Sigmoid colon (tissue), 4 donors: ENCODE results near the gene SIRT2.
"Not testable (repeated sequence)": the region's sequence is repeated elsewhere in the genome, so short reads cannot be mapped to it uniquely, and the experiment has no call there.

ENCODE experiments used
- EP300 ChIP-seq, 4 donors: sonication (generic); formaldehyde crosslinking; IDR thresholded peaks; one replicate each; pipeline ENCODE4 v1.6.1; 2017; ENCODE audit warnings: antibody characterized with exemption in 4 of 4
- TF ChIP-seq, protein P1 (sequence below), 4 experiments: fragments of 450-650 bp in 3 of 4; fragments of 200-600 bp in 1 of 4; IDR thresholded peaks; one replicate each; pipeline ENCODE4 v1.5.1; 2016 to 2019; ENCODE audit warnings: antibody characterized with exemption in 4 of 4, mild to moderate bottlenecking in 3 of 4, moderate library complexity in 2 of 4

DNA sequence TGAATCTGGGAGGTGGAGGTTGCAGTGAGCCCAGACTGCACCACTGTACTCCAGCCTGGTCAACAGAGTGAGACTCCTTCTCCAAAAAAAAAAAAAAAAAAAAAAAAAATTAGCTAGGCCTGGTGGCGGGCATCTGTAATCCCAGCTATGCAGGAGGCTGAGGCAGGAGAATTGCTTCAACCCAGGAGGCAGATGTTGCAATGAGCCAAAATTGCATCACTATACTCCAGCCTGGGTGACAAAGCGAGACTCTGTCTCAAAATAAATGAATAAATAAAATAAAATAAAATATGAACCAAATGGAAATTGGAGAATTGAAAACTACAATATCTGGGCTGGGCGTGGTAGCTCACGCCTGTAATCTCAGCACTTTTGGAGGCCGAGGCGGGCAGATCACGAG lies 70.2 kb downstream of the SIRT2 start:
- not testable (repeated sequence) for TF ChIP-seq EP300 (IDR thresholded peaks at IDR 0.05)
- TF ChIP-seq, protein P1, sequence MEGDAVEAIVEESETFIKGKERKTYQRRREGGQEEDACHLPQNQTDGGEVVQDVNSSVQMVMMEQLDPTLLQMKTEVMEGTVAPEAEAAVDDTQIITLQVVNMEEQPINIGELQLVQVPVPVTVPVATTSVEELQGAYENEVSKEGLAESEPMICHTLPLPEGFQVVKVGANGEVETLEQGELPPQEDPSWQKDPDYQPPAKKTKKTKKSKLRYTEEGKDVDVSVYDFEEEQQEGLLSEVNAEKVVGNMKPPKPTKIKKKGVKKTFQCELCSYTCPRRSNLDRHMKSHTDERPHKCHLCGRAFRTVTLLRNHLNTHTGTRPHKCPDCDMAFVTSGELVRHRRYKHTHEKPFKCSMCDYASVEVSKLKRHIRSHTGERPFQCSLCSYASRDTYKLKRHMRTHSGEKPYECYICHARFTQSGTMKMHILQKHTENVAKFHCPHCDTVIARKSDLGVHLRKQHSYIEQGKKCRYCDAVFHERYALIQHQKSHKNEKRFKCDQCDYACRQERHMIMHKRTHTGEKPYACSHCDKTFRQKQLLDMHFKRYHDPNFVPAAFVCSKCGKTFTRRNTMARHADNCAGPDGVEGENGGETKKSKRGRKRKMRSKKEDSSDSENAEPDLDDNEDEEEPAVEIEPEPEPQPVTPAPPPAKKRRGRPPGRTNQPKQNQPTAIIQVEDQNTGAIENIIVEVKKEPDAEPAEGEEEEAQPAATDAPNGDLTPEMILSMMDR (IDR thresholded peaks at IDR 0.05): not testable (repeated sequence)
